Measurements from ENCODE around the gene CYGB.
A peak's percentile ranks its signal among the peaks of the same experiment; 100 is the strongest.
"Not testable (repeated sequence)": the region's sequence is repeated elsewhere in the genome, so short reads cannot be mapped to it uniquely, and the experiment has no call there.

CYGB gene

GRCh38 chr17:76560036-76560876 is 22.7 kb upstream of the CYGB start:
- peaks cover 9% of the 10 kb centered on the region for H3K36me3 ChIP-seq (ENCODE audit: control insufficient read depth, insufficient read depth, low read length)
- no peak overlapping the region for H3K4me3 ChIP-seq (ENCODE audit: insufficient read depth, low read depth, low read length)
- H3K9me3 ChIP-seq (ENCODE audit: control insufficient read depth, low read length): no peaks in the 10 kb centered on the region
- no peaks in the 10 kb centered on the region for H3K27me3 ChIP-seq (ENCODE audit: control insufficient read depth, insufficient read depth, low read length, poor library complexity, severe bottlenecking)
- 89 to 94% methylated on average over 10 of the region's 10 CpGs for WGBS, 2 experiments
- peaks cover 10% of the 10 kb centered on the region for H3K4me1 ChIP-seq (ENCODE audit: control insufficient read depth, insufficient read depth, low read length)
- no peak overlapping the region for H3K27ac ChIP-seq (ENCODE audit: insufficient read depth, low read depth, low read length, poor library complexity, severe bottlenecking)

DNA sequence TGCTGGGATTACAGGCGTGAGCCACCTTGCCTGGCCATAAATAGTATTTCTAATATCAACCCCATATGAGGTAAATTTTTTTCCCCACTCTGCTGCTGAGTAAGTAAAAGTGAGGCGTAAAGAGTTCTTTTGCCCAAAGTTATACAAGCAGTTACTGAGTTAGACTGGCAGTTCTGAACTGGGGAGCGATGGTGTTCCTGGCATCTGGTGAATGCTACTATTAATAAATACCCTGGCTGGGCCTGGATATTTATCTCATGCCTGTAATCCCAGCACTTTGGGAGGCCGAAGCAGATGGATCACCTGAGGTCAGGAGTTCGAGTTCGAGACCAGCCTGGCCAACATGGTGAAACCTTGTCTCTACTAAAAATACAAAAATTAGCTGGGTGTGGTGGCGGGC is 22.0 kb upstream of the CYGB start:
- Histone ChIP-seq H3K4me1 (ENCODE audit: control insufficient read depth, insufficient read depth, low read length) (peaks cover 10% of the 10 kb centered on the region), H3K4me3 (ENCODE audit: insufficient read depth, low read depth, low read length) (peak overlapping the region; percentile 71)
- not testable (repeated sequence) for H3K36me3 ChIP-seq (ENCODE audit: control insufficient read depth, insufficient read depth, low read length); H3K27ac ChIP-seq (ENCODE audit: insufficient read depth, low read depth, low read length, poor library complexity, severe bottlenecking); H3K9me3 ChIP-seq (ENCODE audit: control insufficient read depth, low read length); H3K27me3 ChIP-seq (ENCODE audit: control insufficient read depth, insufficient read depth, low read length, poor library complexity, severe bottlenecking)
- WGBS, 2 experiments: 94 to 98% methylated on average over 7 of the region's 7 CpGs

DNA sequence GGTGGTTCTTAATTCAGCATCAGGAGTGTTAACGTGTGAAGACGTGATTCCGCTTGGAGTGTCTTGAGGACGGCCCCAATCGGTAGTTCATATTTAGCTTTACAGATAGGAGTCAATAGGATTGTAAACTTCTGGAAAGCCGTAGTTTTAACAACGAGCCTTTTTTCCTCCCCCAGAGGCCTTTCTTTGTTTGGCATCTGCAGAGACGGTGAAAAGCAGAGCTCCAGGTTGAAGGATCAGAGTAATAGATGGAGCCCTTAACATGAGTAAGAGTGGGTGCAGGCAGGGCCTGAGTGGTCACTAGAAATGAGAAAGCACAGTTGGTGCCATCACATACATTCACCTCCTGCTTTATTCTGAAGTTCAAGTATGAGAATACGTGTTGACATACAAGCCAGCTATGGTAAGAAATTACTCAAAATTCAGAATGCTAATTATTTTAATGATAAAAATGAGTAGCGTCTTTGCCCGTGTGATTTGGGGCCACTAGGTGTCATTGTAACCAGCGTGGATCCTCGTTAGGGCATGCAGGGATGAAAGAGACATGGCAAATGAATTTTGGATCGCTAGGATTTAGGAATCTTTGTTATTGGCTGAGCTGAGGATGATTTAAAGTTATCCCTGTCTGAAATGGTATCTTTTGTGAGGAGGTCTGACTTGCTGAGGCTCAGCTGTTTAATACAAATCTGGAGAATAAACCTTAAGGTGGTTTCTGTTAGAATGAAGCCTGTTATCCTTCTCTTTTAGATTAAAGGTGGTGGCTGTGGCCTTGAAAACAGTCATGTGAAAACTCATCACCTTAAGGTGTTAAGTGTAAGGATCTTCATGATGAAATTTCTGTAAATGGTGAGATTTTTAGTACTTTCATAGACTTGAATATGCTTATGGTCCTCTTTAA is 20.9 kb upstream of the CYGB start:
- Histone ChIP-seq H3K27ac (ENCODE audit: insufficient read depth, low read depth, low read length, poor library complexity, severe bottlenecking) (peak overlapping the region; percentile 31), H3K27me3 (ENCODE audit: control insufficient read depth, insufficient read depth, low read length, poor library complexity, severe bottlenecking) (no peaks in the 10 kb centered on the region), H3K4me1 (ENCODE audit: control insufficient read depth, insufficient read depth, low read length) (peaks cover 10% of the 10 kb centered on the region), H3K4me3 (ENCODE audit: insufficient read depth, low read depth, low read length) (peak overlapping the region; percentile 71), H3K9me3 (ENCODE audit: control insufficient read depth, low read length) (no peaks in the 10 kb centered on the region), H3K36me3 (ENCODE audit: control insufficient read depth, insufficient read depth, low read length) (peaks cover 9% of the 10 kb centered on the region)
- 1 to 2% methylated on average over 14 of the region's 14 CpGs for WGBS, 2 experiments

- no peaks in the 10 kb centered on the region for H3K27me3 ChIP-seq (ENCODE audit: control insufficient read depth, insufficient read depth, low read length, poor library complexity, severe bottlenecking)
- peaks cover 4% of the 10 kb centered on the region for H3K36me3 ChIP-seq (ENCODE audit: control insufficient read depth, insufficient read depth, low read length)
- peaks cover 10% of the 10 kb centered on the region for H3K4me1 ChIP-seq (ENCODE audit: control insufficient read depth, insufficient read depth, low read length)
- peak overlapping the region; percentile 31 for H3K27ac ChIP-seq (ENCODE audit: insufficient read depth, low read depth, low read length, poor library complexity, severe bottlenecking)
- 1 to 2% methylated on average over 55 of the region's 55 CpGs for WGBS, 2 experiments
- H3K4me3 ChIP-seq (ENCODE audit: insufficient read depth, low read depth, low read length): peak overlapping the region; percentile 71
- no peaks in the 10 kb centered on the region for H3K9me3 ChIP-seq (ENCODE audit: control insufficient read depth, low read length)
Measured at GRCh38 chr17:76557368-76558197, 20.1 kb upstream of the CYGB start.

DNA sequence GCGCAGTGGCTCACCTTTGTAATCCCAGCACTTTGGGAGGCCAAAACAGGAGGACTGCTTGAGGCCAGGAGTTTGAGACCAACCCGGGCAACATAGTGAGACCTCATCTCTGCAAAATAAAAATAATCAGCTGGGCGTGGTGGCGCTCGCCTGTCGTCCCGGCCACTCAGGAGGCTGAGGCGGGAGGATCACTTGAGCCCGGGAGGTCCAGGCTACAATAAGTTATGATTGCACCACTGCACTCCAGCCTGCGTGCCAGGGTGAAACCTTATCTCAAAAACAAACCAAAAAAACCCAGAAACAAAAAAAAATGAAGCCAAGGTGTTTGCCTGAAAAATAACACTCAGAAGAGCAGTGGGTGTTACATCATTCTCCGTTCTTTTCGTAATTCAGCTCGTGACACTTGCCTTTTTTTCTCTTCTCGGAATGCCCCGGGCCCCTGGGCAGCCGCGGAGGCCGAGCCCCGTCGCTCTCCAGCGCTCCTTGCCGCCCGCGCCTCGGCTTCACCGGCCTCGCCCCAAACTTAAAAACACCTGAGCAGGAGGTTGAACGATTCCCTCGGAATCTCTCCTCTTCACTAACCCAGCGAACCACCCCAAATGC is 19.4 kb upstream of the CYGB start:
- H3K36me3 ChIP-seq (ENCODE audit: control insufficient read depth, insufficient read depth, low read length): peaks cover 2% of the 10 kb centered on the region
- H3K27me3 ChIP-seq (ENCODE audit: control insufficient read depth, insufficient read depth, low read length, poor library complexity, severe bottlenecking): no peaks in the 10 kb centered on the region
- 47 to 48% methylated on average over 30 of the region's 30 CpGs for WGBS, 2 experiments
- H3K9me3 ChIP-seq (ENCODE audit: control insufficient read depth, low read length): no peaks in the 10 kb centered on the region
- H3K4me1 ChIP-seq (ENCODE audit: control insufficient read depth, insufficient read depth, low read length): peaks cover 10% of the 10 kb centered on the region
- no peak overlapping the region for H3K27ac ChIP-seq (ENCODE audit: insufficient read depth, low read depth, low read length, poor library complexity, severe bottlenecking)
- H3K4me3 ChIP-seq (ENCODE audit: insufficient read depth, low read depth, low read length): peak overlapping the region; percentile 71

- Histone ChIP-seq H3K4me3 (ENCODE audit: insufficient read depth, low read depth, low read length) (no peak overlapping the region), H3K27me3 (ENCODE audit: control insufficient read depth, insufficient read depth, low read length, poor library complexity, severe bottlenecking) (no peaks in the 10 kb centered on the region), H3K9me3 (ENCODE audit: control insufficient read depth, low read length) (no peaks in the 10 kb centered on the region), H3K36me3 (ENCODE audit: control insufficient read depth, insufficient read depth, low read length) (no peaks in the 10 kb centered on the region), H3K4me1 (ENCODE audit: control insufficient read depth, insufficient read depth, low read length) (peaks cover 5% of the 10 kb centered on the region), H3K27ac (ENCODE audit: insufficient read depth, low read depth, low read length, poor library complexity, severe bottlenecking) (no peak overlapping the region)
- WGBS, 2 experiments: 77 to 80% methylated on average over 6 of the region's 6 CpGs
Measured at GRCh38 chr17:76554131-76554530, 16.6 kb upstream of the CYGB start.

- Histone ChIP-seq H3K4me3 (ENCODE audit: insufficient read depth, low read depth, low read length) (no peak overlapping the region), H3K27me3 (ENCODE audit: control insufficient read depth, insufficient read depth, low read length, poor library complexity, severe bottlenecking) (no peaks in the 10 kb centered on the region), H3K27ac (ENCODE audit: insufficient read depth, low read depth, low read length, poor library complexity, severe bottlenecking) (no peak overlapping the region), H3K9me3 (ENCODE audit: control insufficient read depth, low read length) (no peaks in the 10 kb centered on the region), H3K4me1 (ENCODE audit: control insufficient read depth, insufficient read depth, low read length) (no peaks in the 10 kb centered on the region), H3K36me3 (ENCODE audit: control insufficient read depth, insufficient read depth, low read length) (no peaks in the 10 kb centered on the region)
- WGBS, 2 experiments: 90 to 92% methylated on average over 8 of the region's 8 CpGs
Measured at GRCh38 chr17:76553178-76553908, 15.8 kb upstream of the CYGB start.

DNA sequence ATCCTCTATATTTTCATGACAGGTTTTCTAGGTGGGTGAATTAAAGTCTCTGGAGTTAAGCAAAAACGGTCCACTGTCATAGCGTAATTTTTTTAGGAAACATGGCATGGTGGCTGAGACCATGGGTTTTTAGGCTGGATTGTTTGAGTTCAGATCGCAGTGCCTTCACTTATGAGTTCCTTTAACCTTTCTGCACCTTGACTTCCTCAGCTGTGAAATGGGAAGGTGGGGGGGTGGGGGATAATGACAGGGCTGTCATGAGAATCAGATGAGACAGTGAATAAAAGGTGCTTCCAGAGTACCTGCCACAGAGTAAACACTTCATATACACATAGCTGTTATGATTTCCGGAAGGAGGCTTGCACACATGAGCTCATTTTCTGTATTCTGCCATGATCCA is 14.2 kb upstream of the CYGB start:
- H3K27me3 ChIP-seq (ENCODE audit: control insufficient read depth, insufficient read depth, low read length, poor library complexity, severe bottlenecking): no peaks in the 10 kb centered on the region
- H3K27ac ChIP-seq (ENCODE audit: insufficient read depth, low read depth, low read length, poor library complexity, severe bottlenecking): no peak overlapping the region
- no peak overlapping the region for H3K4me3 ChIP-seq (ENCODE audit: insufficient read depth, low read depth, low read length)
- H3K36me3 ChIP-seq (ENCODE audit: control insufficient read depth, insufficient read depth, low read length): no peaks in the 10 kb centered on the region
- WGBS, 2 experiments: 93 to 98% methylated on average over 4 of the region's 4 CpGs
- no peaks in the 10 kb centered on the region for H3K9me3 ChIP-seq (ENCODE audit: control insufficient read depth, low read length)
- peaks cover 5% of the 10 kb centered on the region for H3K4me1 ChIP-seq (ENCODE audit: control insufficient read depth, insufficient read depth, low read length)

Data from ectodermal cell (in vitro differentiated cells).